H1 (cell line): ENCODE data around the gene UBE2V1.

Source experiments
- CEBPB ChIP-seq: IDR thresholded peaks from 2 replicates; pipeline ENCODE4 v1.6.1; 2012; ENCODE audit warnings: low read depth, low read length
- CHD2 ChIP-seq: IDR thresholded peaks from 2 replicates; pipeline ENCODE4 v1.6.1; 2012; ENCODE audit warnings: low read length, improper control_type of control experiment
- CTCF ChIP-seq, 3 experiments: IDR thresholded peaks; 1 replicate in 2 of 3; 2 replicates in 1 of 3; pipeline versions ENCODE4 v1.5.1 to v1.6.1; 2011; ENCODE audit warnings: low read length in 3 of 3, mild to moderate bottlenecking in 3 of 3, inconsistent platforms in 2 of 3, low read depth in 1 of 3, moderate library complexity in 1 of 3; ENCODE audit not compliant: insufficient read depth in 1 of 3; ENCODE audit errors: control extremely low read depth in 1 of 3
- EP300 ChIP-seq, 2 experiments: IDR thresholded peaks; 1 replicate in 1 of 2; 2 replicates in 1 of 2; pipeline ENCODE4 v1.6.1; 2011 to 2012; ENCODE audit warnings: low read depth in 2 of 2, low read length in 2 of 2, mild to moderate bottlenecking in 2 of 2, borderline replicate concordance in 1 of 2, inconsistent platforms in 1 of 2, moderate library complexity in 1 of 2
- EZH2 ChIP-seq: fragments of 200-600 bp; sonication (generic); IDR thresholded peaks from 2 replicates; pipeline ENCODE4 v1.7.1; 2012; ENCODE audit warnings: low read depth, mild to moderate bottlenecking, moderate library complexity, low read length, inconsistent platforms; ENCODE audit not compliant: severe bottlenecking
- FOSL1 ChIP-seq: IDR thresholded peaks from 2 replicates; pipeline ENCODE4 v1.6.1; 2011; ENCODE audit warnings: mild to moderate bottlenecking, low read depth, low read length, moderate library complexity; ENCODE audit not compliant: insufficient read depth
- GABPA ChIP-seq: IDR thresholded peaks from 2 replicates; pipeline ENCODE4 v1.6.1; 2011; ENCODE audit warnings: mild to moderate bottlenecking, low read length, moderate library complexity, borderline replicate concordance; ENCODE audit not compliant: insufficient read depth
- GTF2F1 ChIP-seq: IDR thresholded peaks from 2 replicates; pipeline ENCODE4 v1.6.1; 2012; ENCODE audit warnings: low read depth, low read length, improper control_type of control experiment, borderline replicate concordance
- KDM5A ChIP-seq: fragments of 200-600 bp; IDR thresholded peaks from 2 replicates; pipeline ENCODE4 v1.7.1; 2012; ENCODE audit warnings: mild to moderate bottlenecking, low read length, inconsistent platforms, mixed read lengths
- MAX ChIP-seq: IDR thresholded peaks from 2 replicates; pipeline ENCODE4 v1.6.1; 2012; ENCODE audit warnings: inconsistent platforms
- NRF1 ChIP-seq: IDR thresholded peaks from 2 replicates; pipeline ENCODE4 v1.6.1; 2011; ENCODE audit warnings: mild to moderate bottlenecking, low read depth, low read length, improper control_type of control experiment
- POLR2AphosphoS5 ChIP-seq: IDR thresholded peaks from 2 replicates; pipeline ENCODE4 v1.6.1; 2011; ENCODE audit warnings: low read depth, low read length
- USF2 ChIP-seq: IDR thresholded peaks from 2 replicates; pipeline ENCODE4 v1.6.1; 2011; ENCODE audit warnings: low read length, improper control_type of control experiment

- TF ChIP-seq POLR2AphosphoS5 = no peak
- no peak for TF ChIP-seq CTCF (IDR thresholded peaks at IDR 0.05; ENCODE audit: control extremely low read depth in 1 of 3, insufficient read depth in 1 of 3, low read depth in 1 of 3, low read length in 3 of 3)
- TF ChIP-seq CHD2 = no peak
- TF ChIP-seq EZH2 = no peak
- no peak for TF ChIP-seq KDM5A
- TF ChIP-seq NRF1 = no peak
- TF ChIP-seq MAX = no peak
- no peak for TF ChIP-seq GABPA
- TF ChIP-seq CEBPB = peak; percentile 29; the same call in 1 of the 2 replicates
- TF ChIP-seq USF2 = no peak
- TF ChIP-seq FOSL1 = no peak
- TF ChIP-seq GTF2F1 = no peak
- TF ChIP-seq EP300 (IDR thresholded peaks at IDR 0.05; ENCODE audit: borderline replicate concordance in 1 of 2, low read depth in 2 of 2, low read length in 2 of 2) = no peak
Observed at GRCh38 chr20:50101281-50101680, 11.7 kb downstream of the UBE2V1 start.
